Measurements from ENCODE around the gene KLK2. TPM values are rescaled to one million over a fixed set of nuclear protein-coding genes. Genes with fewer than 3 reads are reported as not detected.

KLK2 gene
- not detected for total RNA-seq

- H3K27ac ChIP-seq, result no peak within 1 kb of the TSS
These were observed at the start of gene KLK2 for GRCh38 chr19:50873056-50873455. Gene KLK2, plus strand, starts transcription at chr19:50873439. Its CDS starts 35 bp downstream, at chr19:50873474.

DNA sequence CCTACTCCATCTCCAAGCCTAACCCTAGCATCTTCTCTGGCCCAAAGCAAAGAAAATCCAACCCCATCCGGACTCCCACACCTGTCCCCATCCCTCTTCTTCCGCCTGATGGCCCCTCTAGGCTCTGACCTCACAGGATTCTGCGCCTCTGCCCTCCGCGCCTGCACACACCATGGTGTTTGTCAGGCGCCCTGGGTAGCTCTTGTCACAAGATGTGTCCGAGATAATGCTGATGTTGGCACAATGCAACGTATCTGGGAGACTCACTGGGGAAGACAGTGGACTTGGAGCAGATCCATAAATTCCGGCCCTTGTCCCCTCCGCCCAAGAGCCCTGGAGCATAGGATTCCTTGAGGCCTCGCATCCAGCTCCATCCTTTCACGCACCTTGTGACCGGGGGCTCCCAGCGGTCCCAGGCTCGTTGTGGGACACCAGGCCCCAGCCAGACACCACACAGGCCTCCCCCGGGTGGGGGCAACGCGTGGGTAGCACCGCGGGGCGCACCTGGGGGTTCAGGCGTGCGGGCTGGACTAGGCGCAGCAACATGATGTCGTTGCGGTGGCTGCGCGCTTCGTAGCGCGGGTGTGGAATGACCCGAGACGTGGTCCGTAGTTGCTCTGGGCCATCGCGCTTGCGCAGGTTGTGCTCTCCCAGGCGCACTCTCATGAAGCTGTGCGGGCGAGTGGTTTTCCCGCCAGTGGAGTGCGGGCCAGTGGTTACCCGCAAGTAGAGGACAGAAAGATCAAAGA lies 46.6 kb upstream of the KLK2 start:
- no peak overlapping the region for H3K4me3 ChIP-seq
- no peak for TF ChIP-seq CTCF (IDR thresholded peaks at IDR 0.05)
- TF ChIP-seq POLR2A (IDR thresholded peaks at IDR 0.05), result no peak
- TF ChIP-seq EP300 (IDR thresholded peaks at IDR 0.05), result no peak
- no peak overlapping the region for H3K27ac ChIP-seq
- 70 to 85% methylated on average over 37 to 43 of the region's 43 CpGs for WGBS, 2 donors
- no peak for DNase-seq (ENCODE audit: low spot score in 2 of 2)
- H3K36me3 ChIP-seq, result no peaks in the 10 kb centered on the region
- H3K27me3 ChIP-seq, result peaks cover 0 to 24% of the 10 kb centered on the region in 2 donors
- no peaks in the 10 kb centered on the region for H3K4me1 ChIP-seq
- H3K9me3 ChIP-seq, result peaks cover 0 to 9% (median 0%) of the 10 kb centered on the region in 4 donors

More at GRCh38 chr19:50873056-50873455, at the start of gene KLK2:
- H3K4me3 ChIP-seq, result no peak within 1 kb of the TSS
- WGBS, 2 donors, result 48 to 65% methylated on average over 3 of the region's 3 CpGs
- DNase-seq (ENCODE audit: low spot score in 2 of 2), result no peak
- H3K9me3 ChIP-seq, result no peaks in the 10 kb centered on the region
- H3K4me1 ChIP-seq, result peaks cover 0 to 3% (median 0%) of the 10 kb centered on the region in 4 donors
- no peak for TF ChIP-seq EP300 (IDR thresholded peaks at IDR 0.05)
- no peak for TF ChIP-seq POLR2A (IDR thresholded peaks at IDR 0.05)
- no peak for TF ChIP-seq CTCF (IDR thresholded peaks at IDR 0.05)
- H3K27me3 ChIP-seq, result peaks cover 0 to 16% of the 10 kb centered on the region in 2 donors
- H3K36me3 ChIP-seq, result no peaks in the 10 kb centered on the region

GRCh38 chr19:50827476-50827875 lies 45.8 kb upstream of the KLK2 start:
- no peaks in the 10 kb centered on the region for H3K36me3 ChIP-seq
- no peak overlapping the region for H3K27ac ChIP-seq
- WGBS, 2 donors, result 73 to 81% methylated on average over 14 of the region's 14 CpGs
- H3K4me3 ChIP-seq, result no peak overlapping the region
- peaks cover 0 to 16% of the 10 kb centered on the region in 2 donors for H3K27me3 ChIP-seq
- no peaks in the 10 kb centered on the region for H3K4me1 ChIP-seq
- H3K9me3 ChIP-seq, result peaks cover 0 to 9% (median 0%) of the 10 kb centered on the region in 4 donors
- DNase-seq (ENCODE audit: low spot score in 2 of 2), result no peak
- TF ChIP-seq CTCF (IDR thresholded peaks at IDR 0.05), result no peak
- no peak for TF ChIP-seq EP300 (IDR thresholded peaks at IDR 0.05)
- no peak for TF ChIP-seq POLR2A (IDR thresholded peaks at IDR 0.05)

- DNase-seq (ENCODE audit: low spot score in 2 of 2), result no peak
- no peak overlapping the region for H3K4me3 ChIP-seq
- no peak overlapping the region for H3K27ac ChIP-seq
- no peaks in the 10 kb centered on the region for H3K4me1 ChIP-seq
- H3K27me3 ChIP-seq, result peaks cover 2 to 14% of the 10 kb centered on the region in 2 donors
- peaks cover 0 to 9% (median 0%) of the 10 kb centered on the region in 4 donors for H3K9me3 ChIP-seq
- TF ChIP-seq POLR2A (IDR thresholded peaks at IDR 0.05), result no peak
- TF ChIP-seq CTCF (IDR thresholded peaks at IDR 0.05), result no peak
- no peak for TF ChIP-seq EP300 (IDR thresholded peaks at IDR 0.05)
- no peaks in the 10 kb centered on the region for H3K36me3 ChIP-seq
- WGBS, 2 donors, result 70 to 75% methylated on average over 5 of the region's 5 CpGs
These were observed 43.4 kb upstream of the KLK2 start for GRCh38 chr19:50829801-50830200.

DNA sequence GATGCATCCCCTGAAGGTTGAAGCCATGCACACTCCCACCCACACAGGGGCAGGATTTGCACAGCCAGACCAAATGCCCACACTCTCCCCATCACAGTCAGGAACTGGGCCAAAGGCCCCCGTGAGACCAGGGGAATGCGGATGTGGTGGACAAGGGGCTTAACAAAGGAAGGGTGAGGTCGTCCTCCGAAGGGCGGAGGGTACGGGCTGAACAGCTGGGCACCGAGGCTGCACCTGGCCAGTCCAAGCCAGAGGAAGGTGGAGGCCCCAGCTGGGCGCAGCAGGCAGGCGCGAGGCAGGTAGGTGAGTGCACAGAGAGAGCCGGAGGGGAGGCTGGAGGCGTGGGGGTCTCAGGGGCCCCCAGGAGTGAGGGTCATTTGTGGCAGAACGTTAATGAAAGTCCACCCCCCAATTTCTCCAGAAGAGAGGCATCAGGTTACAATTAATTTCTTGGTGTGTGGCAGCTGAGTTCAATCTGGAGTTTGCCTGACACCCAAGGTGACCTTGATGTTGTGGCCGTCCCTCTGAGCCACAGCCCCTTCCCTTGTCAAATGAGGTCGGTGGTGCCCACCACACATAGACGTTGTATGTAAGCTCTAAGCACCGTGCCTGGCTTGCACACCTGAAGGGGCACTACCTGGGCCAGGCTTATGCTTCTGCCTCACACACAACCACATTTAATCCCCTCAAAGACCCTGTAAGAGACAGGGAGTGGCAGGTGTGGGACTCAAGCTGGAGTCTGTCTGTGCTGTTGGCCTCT lies 42.8 kb upstream of the KLK2 start:
- H3K9me3 ChIP-seq, result peaks cover 0 to 9% (median 0%) of the 10 kb centered on the region in 4 donors
- no peaks in the 10 kb centered on the region for H3K36me3 ChIP-seq
- TF ChIP-seq CTCF (IDR thresholded peaks at IDR 0.05) (no peak), EP300 (IDR thresholded peaks at IDR 0.05) (no peak), POLR2A (IDR thresholded peaks at IDR 0.05) (no peak)
- peaks cover 0 to 3% (median 1%) of the 10 kb centered on the region in 4 donors for H3K4me1 ChIP-seq
- 42 to 48% methylated on average over 17 of the region's 17 CpGs for WGBS, 2 donors
- no peak overlapping the region for H3K4me3 ChIP-seq
- no peak overlapping the region for H3K27ac ChIP-seq
- H3K27me3 ChIP-seq, result peaks cover 2 to 21% of the 10 kb centered on the region in 2 donors
- no peak for DNase-seq (ENCODE audit: low spot score in 2 of 2)

All from tibial nerve (tissue), 4 donors.